Measurements from ENCODE around the gene CSTB. TPM values are rescaled to one million over a fixed set of nuclear protein-coding genes. Genes with fewer than 3 reads are reported as not detected.

CSTB gene
- total and polyA plus RNA-seq, 2 of the 8 experiments (the other 6 are each of a cell fraction or from before 2014, with no cell fraction given), result 53.8 to 64.1 TPM

DNA sequence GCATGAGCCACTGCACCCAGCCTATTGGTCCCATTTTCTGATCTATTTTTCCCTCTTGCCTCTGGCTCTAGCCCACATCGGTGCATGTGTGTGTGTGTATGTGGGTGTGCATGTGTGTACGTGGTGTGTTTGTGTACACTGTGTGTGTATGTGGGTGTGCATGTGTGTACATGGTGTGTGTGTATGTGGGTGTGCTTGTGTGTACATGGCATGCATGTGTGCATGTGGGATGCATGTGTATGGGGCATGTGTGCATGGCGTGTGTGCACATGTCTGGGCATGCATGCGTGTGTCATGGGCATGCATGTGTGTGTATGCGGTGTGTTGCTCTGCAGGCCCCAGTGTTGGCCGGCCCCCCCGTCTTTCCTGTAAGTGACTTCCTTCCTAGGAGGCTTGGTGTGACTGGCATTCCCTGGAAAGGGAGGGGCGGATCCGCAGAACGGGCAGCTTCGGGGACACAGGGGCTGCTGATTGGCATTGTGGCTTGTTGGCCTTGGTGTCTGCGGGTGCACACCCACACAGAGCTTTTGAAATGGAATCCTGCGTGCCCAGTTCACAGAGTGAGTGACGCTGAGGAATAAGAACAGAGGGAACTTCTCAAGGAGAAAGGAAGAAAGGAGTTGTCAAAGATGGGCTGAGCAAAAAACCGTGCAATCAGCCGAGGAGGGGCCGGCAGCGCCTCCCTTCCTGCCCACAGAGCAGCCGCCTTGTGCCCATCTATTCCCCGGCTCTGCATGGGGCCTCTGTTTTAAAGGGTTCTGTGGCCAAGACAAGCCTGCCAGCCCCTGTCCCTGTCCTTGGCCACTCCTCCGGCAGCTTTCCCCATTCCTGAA, 49.2 kb downstream of the CSTB start (continued):
- TF ChIP-seq NANOG (IDR thresholded peaks at IDR 0.05; ENCODE audit: insufficient read depth, low read depth, low read length, poor library complexity, severe bottlenecking) (no peak), CREB1 (IDR thresholded peaks at IDR 0.05) (no peak), BACH1 (IDR thresholded peaks at IDR 0.05; ENCODE audit: low read length) (no peak), KDM4A (IDR thresholded peaks at IDR 0.05; ENCODE audit: low read depth, low read length, severe bottlenecking) (no peak), RFX5 (IDR thresholded peaks at IDR 0.05; ENCODE audit: borderline replicate concordance, low read depth, low read length) (no peak)
- TF ChIP-seq, protein P1, sequence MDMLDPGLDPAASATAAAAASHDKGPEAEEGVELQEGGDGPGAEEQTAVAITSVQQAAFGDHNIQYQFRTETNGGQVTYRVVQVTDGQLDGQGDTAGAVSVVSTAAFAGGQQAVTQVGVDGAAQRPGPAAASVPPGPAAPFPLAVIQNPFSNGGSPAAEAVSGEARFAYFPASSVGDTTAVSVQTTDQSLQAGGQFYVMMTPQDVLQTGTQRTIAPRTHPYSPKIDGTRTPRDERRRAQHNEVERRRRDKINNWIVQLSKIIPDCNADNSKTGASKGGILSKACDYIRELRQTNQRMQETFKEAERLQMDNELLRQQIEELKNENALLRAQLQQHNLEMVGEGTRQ (IDR thresholded peaks at IDR 0.05; ENCODE audit: low read length), result no peak

Small RNA genes lying within 50 kb of the gene (small RNA-seq; reads per million reads assigned to genes)
- not detected for gene AP001052.1 (ENCODE audit: insufficient read depth)

Other genes starting within 250 kb of the CSTB start
- 0.71 and 0.93 TPM in 2 replicates for gene HSF2BP, start 116.8 kb downstream of the CSTB start, total RNA-seq (2021; fragmentation: NEBNext Ultra II Directional; extraction: Animal tissue kit (Norgen Biotek cat#: 25700))
- 0.51 and 0.52 TPM in 2 replicates for gene HSF2BP, start 116.8 kb downstream of the CSTB start, polyA plus RNA-seq (2011; rRNA removed)
- 96.7 and 97.3 TPM in 2 replicates for gene RRP1B, start 116.7 kb downstream of the CSTB start, total RNA-seq (2021; fragmentation: NEBNext Ultra II Directional; extraction: Animal tissue kit (Norgen Biotek cat#: 25700))
- 25.8 and 27.0 TPM in 2 replicates for gene RRP1B, start 116.7 kb downstream of the CSTB start, polyA plus RNA-seq (2011; rRNA removed)
- gene PDXK, start 57.2 kb downstream of the CSTB start, total RNA-seq (2021; fragmentation: NEBNext Ultra II Directional; extraction: Animal tissue kit (Norgen Biotek cat#: 25700)), result 112 and 116 TPM in 2 replicates
- gene PDXK, start 57.2 kb downstream of the CSTB start, polyA plus RNA-seq (2011; rRNA removed), result 78.0 and 98.0 TPM in 2 replicates
- gene RRP1, start 13.3 kb upstream of the CSTB start, total RNA-seq (2021; fragmentation: NEBNext Ultra II Directional; extraction: Animal tissue kit (Norgen Biotek cat#: 25700)), result 54.3 and 55.2 TPM in 2 replicates
- 11.6 and 22.8 TPM in 2 replicates for gene RRP1, start 13.3 kb upstream of the CSTB start, polyA plus RNA-seq (2011; rRNA removed)
- 5.8 and 5.9 TPM in 2 replicates for gene AGPAT3, start 88.9 kb upstream of the CSTB start, total RNA-seq (2021; fragmentation: NEBNext Ultra II Directional; extraction: Animal tissue kit (Norgen Biotek cat#: 25700))
- 6.7 and 7.3 TPM in 2 replicates for gene AGPAT3, start 88.9 kb upstream of the CSTB start, polyA plus RNA-seq (2011; rRNA removed)
- gene TRAPPC10, start 236.0 kb upstream of the CSTB start, total RNA-seq (2021; fragmentation: NEBNext Ultra II Directional; extraction: Animal tissue kit (Norgen Biotek cat#: 25700)), result 29.8 and 31.0 TPM in 2 replicates
- gene TRAPPC10, start 236.0 kb upstream of the CSTB start, polyA plus RNA-seq (2011; rRNA removed), result 18.5 and 22.7 TPM in 2 replicates